ENCODE results near the gene BRMS1L. TPM values are rescaled to one million over a fixed set of nuclear protein-coding genes. Genes with fewer than 3 reads are reported as not detected.

The BRMS1L gene
- total and polyA plus RNA-seq, 2 of the 13 experiments (the other 11 are each of a cell fraction or from before 2014, with no cell fraction given): 21.1 to 23.8 TPM

DNA sequence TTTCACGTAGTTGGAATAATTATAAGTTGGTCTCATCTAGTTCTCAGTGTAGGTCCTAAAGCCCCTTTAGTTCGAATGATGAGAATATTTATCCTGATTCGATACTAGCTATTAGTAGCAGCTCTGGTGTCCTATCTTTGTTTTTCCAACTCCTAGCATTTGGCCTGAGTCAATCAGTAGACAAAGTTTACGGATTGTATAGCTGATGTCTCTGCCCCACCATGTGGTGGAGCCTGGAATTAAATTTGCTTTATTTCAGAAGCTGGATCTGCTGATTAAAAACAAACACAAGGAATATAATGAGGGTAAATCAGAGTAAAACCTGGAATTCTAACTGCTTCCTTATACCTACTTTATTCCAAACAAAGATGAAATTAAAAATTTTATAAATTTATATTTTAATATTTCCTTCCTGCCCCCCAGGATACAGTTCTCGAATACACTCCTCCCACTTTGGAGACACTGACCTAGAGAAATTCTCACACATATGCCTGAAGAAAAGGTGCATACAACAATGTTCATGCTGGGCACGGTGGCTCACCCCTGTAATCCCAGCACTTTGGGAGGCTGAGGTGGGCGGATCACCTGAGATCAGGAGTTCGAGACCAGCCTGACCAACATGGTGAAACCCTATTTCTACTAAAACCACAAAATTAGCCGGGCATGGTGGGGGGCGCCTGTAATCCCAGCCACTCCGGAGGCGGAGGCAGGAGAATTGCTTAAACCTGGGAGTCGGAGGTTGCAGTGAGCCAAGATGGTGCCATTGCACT is 7.6 kb upstream of the BRMS1L start (continued):
- TF ChIP-seq, protein P1, sequence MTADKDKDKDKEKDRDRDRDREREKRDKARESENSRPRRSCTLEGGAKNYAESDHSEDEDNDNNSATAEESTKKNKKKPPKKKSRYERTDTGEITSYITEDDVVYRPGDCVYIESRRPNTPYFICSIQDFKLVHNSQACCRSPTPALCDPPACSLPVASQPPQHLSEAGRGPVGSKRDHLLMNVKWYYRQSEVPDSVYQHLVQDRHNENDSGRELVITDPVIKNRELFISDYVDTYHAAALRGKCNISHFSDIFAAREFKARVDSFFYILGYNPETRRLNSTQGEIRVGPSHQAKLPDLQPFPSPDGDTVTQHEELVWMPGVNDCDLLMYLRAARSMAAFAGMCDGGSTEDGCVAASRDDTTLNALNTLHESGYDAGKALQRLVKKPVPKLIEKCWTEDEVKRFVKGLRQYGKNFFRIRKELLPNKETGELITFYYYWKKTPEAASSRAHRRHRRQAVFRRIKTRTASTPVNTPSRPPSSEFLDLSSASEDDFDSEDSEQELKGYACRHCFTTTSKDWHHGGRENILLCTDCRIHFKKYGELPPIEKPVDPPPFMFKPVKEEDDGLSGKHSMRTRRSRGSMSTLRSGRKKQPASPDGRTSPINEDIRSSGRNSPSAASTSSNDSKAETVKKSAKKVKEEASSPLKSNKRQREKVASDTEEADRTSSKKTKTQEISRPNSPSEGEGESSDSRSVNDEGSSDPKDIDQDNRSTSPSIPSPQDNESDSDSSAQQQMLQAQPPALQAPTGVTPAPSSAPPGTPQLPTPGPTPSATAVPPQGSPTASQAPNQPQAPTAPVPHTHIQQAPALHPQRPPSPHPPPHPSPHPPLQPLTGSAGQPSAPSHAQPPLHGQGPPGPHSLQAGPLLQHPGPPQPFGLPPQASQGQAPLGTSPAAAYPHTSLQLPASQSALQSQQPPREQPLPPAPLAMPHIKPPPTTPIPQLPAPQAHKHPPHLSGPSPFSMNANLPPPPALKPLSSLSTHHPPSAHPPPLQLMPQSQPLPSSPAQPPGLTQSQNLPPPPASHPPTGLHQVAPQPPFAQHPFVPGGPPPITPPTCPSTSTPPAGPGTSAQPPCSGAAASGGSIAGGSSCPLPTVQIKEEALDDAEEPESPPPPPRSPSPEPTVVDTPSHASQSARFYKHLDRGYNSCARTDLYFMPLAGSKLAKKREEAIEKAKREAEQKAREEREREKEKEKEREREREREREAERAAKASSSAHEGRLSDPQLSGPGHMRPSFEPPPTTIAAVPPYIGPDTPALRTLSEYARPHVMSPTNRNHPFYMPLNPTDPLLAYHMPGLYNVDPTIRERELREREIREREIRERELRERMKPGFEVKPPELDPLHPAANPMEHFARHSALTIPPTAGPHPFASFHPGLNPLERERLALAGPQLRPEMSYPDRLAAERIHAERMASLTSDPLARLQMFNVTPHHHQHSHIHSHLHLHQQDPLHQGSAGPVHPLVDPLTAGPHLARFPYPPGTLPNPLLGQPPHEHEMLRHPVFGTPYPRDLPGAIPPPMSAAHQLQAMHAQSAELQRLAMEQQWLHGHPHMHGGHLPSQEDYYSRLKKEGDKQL (CRISPR knock-in tag; IDR thresholded peaks at IDR 0.05; ENCODE audit: low read depth): no peak
- TF ChIP-seq EP300 (IDR thresholded peaks at IDR 0.05; ENCODE audit: low read depth in 2 of 2, low read length in 2 of 2) (no peak), EP300 (CRISPR knock-in tag; IDR thresholded peaks at IDR 0.05; ENCODE audit: borderline replicate concordance) (no peak), NCOR1 (IDR thresholded peaks at IDR 0.05; ENCODE audit: borderline replicate concordance, low read length) (no peak), NONO (IDR thresholded peaks at IDR 0.05) (no peak), NONO (CRISPR knock-in tag; conservative IDR thresholded peaks at IDR 0.05) (no peak), ZNF468 (CRISPR knock-in tag; IDR thresholded peaks at IDR 0.05) (no peak), PPARG (CRISPR knock-in tag; conservative IDR thresholded peaks at IDR 0.05) (0 out of 2 replicates have a peak, but pooled peaks have one; percentile 25), SP4 (CRISPR knock-in tag; IDR thresholded peaks at IDR 0.05) (no peak), ATF1 (CRISPR knock-in tag; IDR thresholded peaks at IDR 0.05) (no peak), GATAD1 (CRISPR knock-in tag; IDR thresholded peaks at IDR 0.05) (no peak), BRD4 (CRISPR knock-in tag; IDR thresholded peaks at IDR 0.05) (no peak), ATRX (CRISPR knock-in tag; IDR thresholded peaks at IDR 0.05; ENCODE audit: borderline replicate concordance) (no peak), XRCC5 (optimal IDR thresholded peaks at IDR 0.05; ENCODE audit: low read length) (no peak), ZNF121 (CRISPR knock-in tag; IDR thresholded peaks at IDR 0.05) (no peak), ZKSCAN8 (CRISPR knock-in tag; IDR thresholded peaks at IDR 0.05; ENCODE audit: borderline replicate concordance) (no peak), HMG20A (CRISPR knock-in tag; IDR thresholded peaks at IDR 0.05; ENCODE audit: borderline replicate concordance) (no peak)
- TF ChIP-seq, protein P2, sequence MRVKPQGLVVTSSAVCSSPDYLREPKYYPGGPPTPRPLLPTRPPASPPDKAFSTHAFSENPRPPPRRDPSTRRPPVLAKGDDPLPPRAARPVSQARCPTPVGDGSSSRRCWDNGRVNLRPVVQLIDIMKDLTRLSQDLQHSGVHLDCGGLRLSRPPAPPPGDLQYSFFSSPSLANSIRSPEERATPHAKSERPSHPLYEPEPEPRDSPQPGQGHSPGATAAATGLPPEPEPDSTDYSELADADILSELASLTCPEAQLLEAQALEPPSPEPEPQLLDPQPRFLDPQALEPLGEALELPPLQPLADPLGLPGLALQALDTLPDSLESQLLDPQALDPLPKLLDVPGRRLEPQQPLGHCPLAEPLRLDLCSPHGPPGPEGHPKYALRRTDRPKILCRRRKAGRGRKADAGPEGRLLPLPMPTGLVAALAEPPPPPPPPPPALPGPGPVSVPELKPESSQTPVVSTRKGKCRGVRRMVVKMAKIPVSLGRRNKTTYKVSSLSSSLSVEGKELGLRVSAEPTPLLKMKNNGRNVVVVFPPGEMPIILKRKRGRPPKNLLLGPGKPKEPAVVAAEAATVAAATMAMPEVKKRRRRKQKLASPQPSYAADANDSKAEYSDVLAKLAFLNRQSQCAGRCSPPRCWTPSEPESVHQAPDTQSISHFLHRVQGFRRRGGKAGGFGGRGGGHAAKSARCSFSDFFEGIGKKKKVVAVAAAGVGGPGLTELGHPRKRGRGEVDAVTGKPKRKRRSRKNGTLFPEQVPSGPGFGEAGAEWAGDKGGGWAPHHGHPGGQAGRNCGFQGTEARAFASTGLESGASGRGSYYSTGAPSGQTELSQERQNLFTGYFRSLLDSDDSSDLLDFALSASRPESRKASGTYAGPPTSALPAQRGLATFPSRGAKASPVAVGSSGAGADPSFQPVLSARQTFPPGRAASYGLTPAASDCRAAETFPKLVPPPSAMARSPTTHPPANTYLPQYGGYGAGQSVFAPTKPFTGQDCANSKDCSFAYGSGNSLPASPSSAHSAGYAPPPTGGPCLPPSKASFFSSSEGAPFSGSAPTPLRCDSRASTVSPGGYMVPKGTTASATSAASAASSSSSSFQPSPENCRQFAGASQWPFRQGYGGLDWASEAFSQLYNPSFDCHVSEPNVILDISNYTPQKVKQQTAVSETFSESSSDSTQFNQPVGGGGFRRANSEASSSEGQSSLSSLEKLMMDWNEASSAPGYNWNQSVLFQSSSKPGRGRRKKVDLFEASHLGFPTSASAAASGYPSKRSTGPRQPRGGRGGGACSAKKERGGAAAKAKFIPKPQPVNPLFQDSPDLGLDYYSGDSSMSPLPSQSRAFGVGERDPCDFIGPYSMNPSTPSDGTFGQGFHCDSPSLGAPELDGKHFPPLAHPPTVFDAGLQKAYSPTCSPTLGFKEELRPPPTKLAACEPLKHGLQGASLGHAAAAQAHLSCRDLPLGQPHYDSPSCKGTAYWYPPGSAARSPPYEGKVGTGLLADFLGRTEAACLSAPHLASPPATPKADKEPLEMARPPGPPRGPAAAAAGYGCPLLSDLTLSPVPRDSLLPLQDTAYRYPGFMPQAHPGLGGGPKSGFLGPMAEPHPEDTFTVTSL (CRISPR knock-in tag; IDR thresholded peaks at IDR 0.05; ENCODE audit: borderline replicate concordance): no peak
- TF ChIP-seq, protein P3, sequence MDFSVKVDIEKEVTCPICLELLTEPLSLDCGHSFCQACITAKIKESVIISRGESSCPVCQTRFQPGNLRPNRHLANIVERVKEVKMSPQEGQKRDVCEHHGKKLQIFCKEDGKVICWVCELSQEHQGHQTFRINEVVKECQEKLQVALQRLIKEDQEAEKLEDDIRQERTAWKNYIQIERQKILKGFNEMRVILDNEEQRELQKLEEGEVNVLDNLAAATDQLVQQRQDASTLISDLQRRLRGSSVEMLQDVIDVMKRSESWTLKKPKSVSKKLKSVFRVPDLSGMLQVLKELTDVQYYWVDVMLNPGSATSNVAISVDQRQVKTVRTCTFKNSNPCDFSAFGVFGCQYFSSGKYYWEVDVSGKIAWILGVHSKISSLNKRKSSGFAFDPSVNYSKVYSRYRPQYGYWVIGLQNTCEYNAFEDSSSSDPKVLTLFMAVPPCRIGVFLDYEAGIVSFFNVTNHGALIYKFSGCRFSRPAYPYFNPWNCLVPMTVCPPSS (IDR thresholded peaks at IDR 0.05): no peak

All from HepG2 (cell line).